ENCODE results near the gene ICAM5. TPM values are rescaled to one million over a fixed set of nuclear protein-coding genes. Genes with fewer than 3 reads are reported as not detected.

Gene ICAM5
- total RNA-seq, 1 experiment from 2014 or later: 19.2 TPM

DNA sequence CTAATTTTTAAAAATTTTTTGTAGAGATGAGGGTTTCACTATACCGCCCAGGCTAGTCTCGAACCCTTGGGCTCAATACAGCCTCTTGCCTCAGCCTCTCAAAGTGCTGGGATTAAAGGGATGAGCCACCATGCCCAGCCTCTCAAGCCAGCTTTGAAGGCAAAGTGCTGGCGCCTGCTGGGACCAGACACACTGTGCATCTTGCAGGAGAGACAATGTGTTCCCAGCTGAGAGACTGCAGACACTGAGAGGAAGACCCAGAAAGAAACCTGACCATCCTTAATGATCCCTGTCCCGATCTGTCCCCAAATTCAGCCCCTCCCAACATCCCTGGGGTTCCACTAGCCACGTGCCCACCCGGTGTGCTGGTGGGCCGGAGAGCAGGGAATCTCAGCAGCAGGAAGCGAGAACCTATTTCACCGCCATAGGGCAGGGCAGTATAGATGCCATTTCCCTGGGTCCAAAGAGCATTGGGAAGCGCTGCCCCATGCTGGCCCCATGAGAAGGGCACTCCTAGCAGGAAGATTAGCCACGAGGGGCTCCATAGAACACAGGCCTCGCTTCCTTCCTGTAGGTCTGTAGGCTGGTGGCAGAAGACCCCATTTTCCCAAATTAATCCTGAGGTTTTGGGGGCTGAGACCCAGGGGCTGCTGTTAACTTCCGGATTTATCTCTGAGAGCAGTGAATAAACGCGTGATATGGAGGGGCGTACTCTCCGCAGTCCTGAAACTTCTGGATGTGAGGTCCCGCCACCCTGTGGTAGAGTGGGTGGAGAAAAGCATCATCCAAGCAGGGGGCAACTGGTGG lies 42.6 kb downstream of the ICAM5 start:
- no TSS peak for BruUV-seq (replicated peaks)
- no peak overlapping the region for H3K27ac ChIP-seq
- POLR2A ChIA-PET (ENCODE audit: unreplicated experiment): no interaction called here

GRCh38 chr19:10332965-10333757 lies 43.4 kb downstream of the ICAM5 start, which contains the start of gene RAVER1:
Gene RAVER1 (minus strand): TSS chr19:10333529. CDS start chr19:10333507, 22 bp downstream.
- no TSS peak for BruUV-seq (replicated peaks)
- intact Hi-C loops (cut with micrococcal nuclease; ENCODE audit: unreplicated experiment): loop anchor here (1.0 to 5.0 kb wide), 2 partner anchors 49 to 64 kb away; partner anchors contain the start of gene TYK2

More for the DNA sequence above, 42.6 kb downstream of the ICAM5 start:
- H3K4me3 ChIP-seq: peak overlapping the region; percentile 78
- no peaks in the 10 kb centered on the region for H3K9me2 ChIP-seq (ENCODE audit: insufficient read depth)
- no peaks in the 10 kb centered on the region for H3K27me3 ChIP-seq (ENCODE audit: insufficient read depth, low read depth)
- H2AFZ ChIP-seq: peak overlapping the region; percentile 76
- no peaks in the 10 kb centered on the region for H3K9me3 ChIP-seq (ENCODE audit: insufficient read depth, low read depth)
- intact Hi-C loops (cut with micrococcal nuclease; ENCODE audit: unreplicated experiment): loop anchor here (5.0 kb wide), 1 partner anchor 50 kb away; the partner anchor contains the start of gene TYK2
- peaks cover 30% of the 10 kb centered on the region; the same call in 1 of the 2 replicates for H3K36me3 ChIP-seq (ENCODE audit: low read depth)
- peak in 1 of 2 experiments; percentile 36 for DNase-seq
- peaks cover 8% of the 10 kb centered on the region; the same call in 1 of the 2 replicates for H3F3A ChIP-seq (ENCODE audit: insufficient read depth, low read depth)
- TF ChIP-seq EZH2 (IDR thresholded peaks at IDR 0.05; ENCODE audit: low read depth): no peak
- no peak for TF ChIP-seq CTCF (conservative IDR thresholded peaks at IDR 0.05)
- peaks cover 29% of the 10 kb centered on the region for H3K79me2 ChIP-seq (ENCODE audit: low read depth)
- CTCF ChIA-PET: no interaction called here
- H4K20me1 ChIP-seq (ENCODE audit: insufficient read depth): peaks cover 19% of the 10 kb centered on the region
- H3K4me2 ChIP-seq: peak overlapping the region; percentile 99
- peaks cover 10% of the 10 kb centered on the region for H3K4me1 ChIP-seq (replicated peaks; ENCODE audit: insufficient read depth)

More at GRCh38 chr19:10332965-10333757, 43.4 kb downstream of the ICAM5 start, which contains the start of gene RAVER1:
- POLR2A ChIA-PET (ENCODE audit: unreplicated experiment): interaction anchor here (0.5 to 1.0 kb wide), 11 partner anchors 14 to 931 kb away, joined by 3 to 39 read pairs (median 5); partner anchors contain the start of gene ICAM4
- Histone ChIP-seq H3K4me2 (peak within 1 kb of the TSS; percentile 99), H3K4me3 (peak within 1 kb of the TSS; percentile 78), H3K79me2 (ENCODE audit: low read depth) (peaks cover 29% of the 10 kb centered on the region), H3K9me2 (ENCODE audit: insufficient read depth) (no peaks in the 10 kb centered on the region), H3K27ac (peak within 1 kb of the TSS; percentile 55), H2AFZ (peak within 1 kb of the TSS; percentile 95), H3K4me1 (replicated peaks; ENCODE audit: insufficient read depth) (peaks cover 10% of the 10 kb centered on the region), H3F3A (ENCODE audit: insufficient read depth, low read depth) (peaks cover 8% of the 10 kb centered on the region; the same call in 1 of the 2 replicates), H3K27me3 (ENCODE audit: insufficient read depth, low read depth) (no peaks in the 10 kb centered on the region), H3K9me3 (ENCODE audit: insufficient read depth, low read depth) (no peaks in the 10 kb centered on the region), H4K20me1 (ENCODE audit: insufficient read depth) (peaks cover 15% of the 10 kb centered on the region), H3K36me3 (ENCODE audit: low read depth) (peaks cover 23% of the 10 kb centered on the region; the same call in 1 of the 2 replicates)
- CTCF ChIA-PET: interaction anchor here (0.6 kb wide), 2 partner anchors 208 to 1042 kb away, joined by 3 to 6 read pairs; no protein-coding TSS in a partner anchor
- no peak for TF ChIP-seq CTCF (conservative IDR thresholded peaks at IDR 0.05)
- no peak for TF ChIP-seq EZH2 (IDR thresholded peaks at IDR 0.05; ENCODE audit: low read depth)
- peak; percentile 91 to 95 for DNase-seq

All from PC-9 (cell line).